DMS153 treated with DMSO at 0.1 percent for 48 hours (cell line): ENCODE data around the gene MPPED1.

Experiments used
- DNase-seq: peaks from one replicate; lab custom pipeline; 2025; ENCODE audit not compliant: unreplicated experiment; lab: John Stamatoyannopoulos, UW

The MPPED1 gene

GRCh38 chr22:43409800-43410199 lies 2.0 kb upstream of the MPPED1 start:
- DNase-seq = no peak

DNA sequence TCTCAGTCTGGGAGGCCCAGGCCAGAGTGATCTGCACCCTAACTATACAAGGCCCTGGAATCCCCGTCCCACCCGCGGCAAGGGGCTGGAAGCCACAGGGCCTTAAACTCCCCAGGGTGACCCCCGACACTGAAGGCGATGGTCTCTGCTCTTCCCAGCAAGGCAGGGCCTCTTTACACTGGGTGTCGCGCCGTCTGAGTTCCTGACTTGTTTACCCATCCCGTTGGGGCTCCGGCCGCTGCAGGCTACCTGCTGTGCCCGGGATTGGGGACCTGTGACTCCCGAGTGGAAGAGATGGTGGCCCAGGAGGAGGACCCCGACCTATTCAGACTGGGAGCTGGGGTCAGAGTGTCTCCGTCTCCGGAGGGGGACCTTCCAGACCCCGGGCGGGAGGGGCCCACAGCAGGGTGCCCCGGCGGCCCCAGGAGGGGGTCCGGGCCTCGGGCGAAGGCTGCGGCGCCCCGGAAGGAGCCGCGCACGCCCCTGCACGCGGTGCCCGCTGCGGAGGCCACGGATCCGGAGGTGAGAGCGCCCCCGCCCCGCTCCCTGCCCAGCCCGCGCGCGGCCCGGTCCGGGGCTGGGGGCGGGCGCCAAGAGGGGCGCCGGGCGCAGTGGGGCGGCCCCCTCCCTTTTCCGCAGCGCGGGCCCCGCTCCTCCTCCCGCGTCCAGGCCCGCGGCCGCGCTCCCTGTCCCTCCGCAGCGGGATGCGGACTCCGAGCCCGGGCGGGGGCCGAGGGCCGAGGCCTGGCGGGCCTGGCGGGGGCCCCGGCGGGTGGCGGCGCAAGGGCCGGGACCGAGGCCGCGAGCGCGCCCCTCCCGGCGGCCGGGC lies 560 bp upstream of the MPPED1 start:
- DNase-seq = no peak

- DNase-seq = peak; percentile 90
Observed at GRCh38 chr22:43412808-43413795, 1.3 kb downstream of the MPPED1 start.

DNA sequence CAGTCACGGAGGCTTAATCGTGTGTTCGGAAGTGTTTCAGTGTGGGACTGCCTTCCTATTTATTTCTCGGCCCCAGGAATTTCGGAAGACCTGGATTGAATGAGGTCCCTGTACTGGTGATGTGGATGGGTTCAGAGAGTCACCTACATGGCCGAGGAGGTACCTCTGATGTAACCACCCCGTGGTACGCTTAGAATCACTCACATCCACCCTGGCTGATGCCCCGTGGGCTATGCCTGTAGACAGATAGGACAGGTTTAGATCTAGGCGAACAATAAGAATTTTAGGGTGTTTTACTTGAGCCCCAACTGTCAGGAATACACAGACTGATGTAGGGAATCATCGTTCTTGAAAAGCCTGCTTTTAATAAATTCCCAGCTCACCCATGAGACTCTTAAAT lies 2.0 kb downstream of the MPPED1 start:
- DNase-seq = no peak

DNA sequence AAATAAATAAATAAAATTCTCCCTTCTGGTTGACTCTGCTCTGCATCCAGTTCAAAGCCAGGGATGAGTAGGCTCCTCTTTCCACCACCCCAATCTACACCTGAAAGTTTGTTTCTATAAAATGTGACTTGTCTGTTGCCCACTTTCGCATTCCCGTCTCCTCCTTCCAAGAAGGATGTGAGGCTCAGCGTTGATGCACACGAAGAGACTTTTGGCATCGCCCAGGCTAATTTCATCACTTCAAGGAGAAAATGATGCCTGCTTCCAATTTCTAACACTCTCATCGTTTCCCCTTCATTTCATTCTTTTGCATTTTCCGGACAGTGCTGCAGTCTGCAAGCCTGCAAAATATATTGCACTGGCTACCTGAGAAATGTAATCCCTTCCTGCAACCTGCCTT lies 3.9 kb downstream of the MPPED1 start:
- DNase-seq = no peak

DNA sequence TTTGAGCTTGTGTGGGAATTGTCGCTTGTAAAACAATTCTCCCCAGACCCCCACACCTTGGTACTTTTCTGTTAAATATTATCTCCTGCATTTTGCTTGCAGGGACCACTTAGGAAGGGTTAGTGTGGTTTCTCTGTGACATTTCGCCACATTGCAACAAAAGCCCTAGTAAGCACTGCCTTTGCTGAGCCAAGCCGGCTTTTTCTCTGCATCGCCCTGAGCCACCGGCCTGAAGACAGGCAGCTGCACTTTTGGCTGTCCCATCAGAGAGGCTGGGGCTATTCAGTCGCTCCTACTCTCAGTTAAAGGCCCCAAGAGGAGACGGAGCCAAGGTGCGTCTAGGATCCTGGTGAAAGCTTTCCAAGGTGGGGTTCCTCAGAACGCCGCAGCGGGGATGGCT lies 5.7 kb downstream of the MPPED1 start:
- no peak for DNase-seq

DNA sequence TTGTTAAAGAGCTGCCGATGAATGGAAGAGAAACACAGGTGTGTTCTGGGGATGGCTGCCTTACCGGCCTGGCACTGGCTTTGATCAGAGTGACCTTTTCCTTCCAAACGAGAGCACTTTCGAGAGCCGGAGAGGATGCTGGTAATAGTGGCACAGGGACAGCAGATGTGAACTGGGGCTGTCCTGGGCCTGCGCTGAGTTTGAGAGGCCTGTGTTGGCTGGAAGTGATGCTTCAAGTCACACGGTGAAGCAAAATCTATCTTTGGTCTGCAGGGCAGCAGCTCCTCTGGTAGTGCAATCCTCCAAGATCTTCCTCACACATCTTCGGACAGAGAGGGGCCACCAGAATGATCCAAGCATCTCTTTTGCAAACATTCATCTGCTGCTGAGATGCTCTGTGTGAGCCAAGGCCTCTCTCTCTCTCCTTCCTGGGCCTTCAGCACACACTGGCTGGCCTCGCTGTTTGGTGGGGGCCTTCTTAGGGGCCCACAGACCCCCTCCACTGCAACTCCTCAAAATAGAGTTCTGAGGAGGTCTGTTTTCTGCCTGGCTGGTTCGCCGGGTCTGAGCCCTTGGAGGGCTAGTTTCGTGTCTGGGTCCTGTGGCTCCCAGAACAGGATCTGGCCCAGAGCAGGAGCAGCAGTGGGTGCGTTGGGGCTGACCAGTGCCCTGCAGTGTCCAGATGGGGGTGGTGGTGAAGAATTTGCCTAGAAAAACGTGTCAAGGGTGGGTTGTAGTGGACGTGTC lies 6.4 kb downstream of the MPPED1 start:
- no peak for DNase-seq

DNA sequence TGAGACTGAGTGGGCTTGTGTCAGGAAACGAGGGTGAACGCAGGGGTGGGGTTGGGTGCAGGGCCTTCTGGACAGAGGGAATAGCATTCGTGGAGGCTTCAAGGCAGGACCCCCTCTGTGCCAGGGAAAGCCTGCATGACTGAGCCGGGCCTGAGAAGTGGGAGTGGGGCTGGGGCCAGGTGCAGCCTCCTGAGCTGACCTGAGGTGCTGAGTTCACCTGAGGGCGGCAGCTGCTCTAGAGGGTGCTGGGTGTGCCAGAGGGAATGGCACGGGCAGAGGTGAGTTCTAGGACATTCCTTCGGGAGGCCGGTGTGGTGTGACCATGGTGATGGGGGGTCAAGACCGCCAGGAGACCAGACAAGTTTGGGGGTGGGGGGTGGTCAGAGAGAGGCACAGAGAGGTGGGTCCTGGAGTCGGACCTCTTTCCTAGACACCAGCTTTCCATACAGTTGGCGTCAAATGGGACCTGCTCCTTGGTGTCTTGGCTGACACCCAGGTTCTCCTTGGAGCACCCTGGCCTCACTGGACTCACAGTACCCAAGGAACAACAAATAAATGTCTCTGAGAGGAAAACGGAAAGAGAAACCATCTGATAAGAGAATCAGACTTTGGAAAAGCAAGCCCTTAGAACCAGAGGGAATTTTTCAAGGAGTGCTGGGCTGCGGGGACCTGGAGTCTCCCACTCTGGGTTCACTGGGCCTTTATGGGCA lies 7.7 kb downstream of the MPPED1 start:
- DNase-seq = no peak

DNA sequence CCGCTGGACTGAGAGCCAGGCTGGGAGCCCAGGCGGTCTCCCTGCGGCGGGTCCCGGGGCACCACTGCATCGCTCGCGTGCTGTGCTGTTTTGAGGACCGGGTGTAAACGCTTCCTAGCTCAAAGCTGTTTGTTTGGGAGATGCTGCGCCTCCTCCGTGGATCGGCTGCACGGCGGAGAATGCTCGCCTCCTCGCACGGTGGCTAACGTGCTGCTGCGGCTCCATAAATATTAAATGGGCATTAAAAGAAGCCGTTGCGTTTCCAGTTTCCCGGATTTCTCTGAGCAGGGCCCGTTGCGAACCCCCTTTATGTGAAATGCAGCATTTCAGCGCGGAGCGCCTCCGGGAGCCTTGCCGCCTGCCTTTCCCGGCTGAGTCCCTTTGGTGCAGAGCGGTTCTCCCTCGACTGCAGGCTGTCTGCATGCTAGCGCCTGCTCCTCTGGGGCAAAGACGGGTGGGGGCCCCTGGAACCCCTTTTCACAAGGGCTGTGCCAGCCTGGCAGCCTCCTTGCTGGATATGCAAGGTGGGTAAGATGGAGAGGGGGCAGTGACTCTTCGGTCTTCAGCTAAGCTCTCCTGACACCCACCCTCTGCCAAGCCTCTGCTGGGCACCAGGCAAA lies 9.3 kb downstream of the MPPED1 start:
- DNase-seq = no peak

GRCh38 chr22:43421914-43422615 lies 10.3 kb downstream of the MPPED1 start:
- DNase-seq = no peak

GRCh38 chr22:43423046-43423445 lies 11.2 kb downstream of the MPPED1 start:
- no peak for DNase-seq

DNA sequence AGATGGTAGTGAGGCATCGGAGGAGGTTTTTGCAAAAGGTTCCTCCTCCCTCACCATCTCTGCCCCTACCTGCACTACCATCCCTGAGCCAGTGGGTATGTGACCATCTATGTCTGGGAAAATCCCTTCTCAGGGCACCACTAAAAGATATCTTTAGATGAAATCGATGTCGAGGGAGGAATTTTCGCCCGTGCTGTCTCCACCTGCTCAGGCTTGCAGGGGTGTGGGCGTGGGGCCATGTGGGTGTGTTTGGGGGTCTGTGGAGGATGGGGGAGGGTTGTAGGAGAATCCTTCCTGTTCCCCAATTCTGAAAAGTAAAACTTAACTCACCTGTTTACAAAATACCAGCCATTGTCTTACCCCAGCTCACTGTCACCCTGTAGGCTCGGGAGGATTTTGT lies 12.4 kb downstream of the MPPED1 start:
- no peak for DNase-seq

GRCh38 chr22:43424666-43425630 lies 13.1 kb downstream of the MPPED1 start:
- no peak for DNase-seq

GRCh38 chr22:43425976-43426785 lies 14.4 kb downstream of the MPPED1 start:
- DNase-seq = no peak

DNA sequence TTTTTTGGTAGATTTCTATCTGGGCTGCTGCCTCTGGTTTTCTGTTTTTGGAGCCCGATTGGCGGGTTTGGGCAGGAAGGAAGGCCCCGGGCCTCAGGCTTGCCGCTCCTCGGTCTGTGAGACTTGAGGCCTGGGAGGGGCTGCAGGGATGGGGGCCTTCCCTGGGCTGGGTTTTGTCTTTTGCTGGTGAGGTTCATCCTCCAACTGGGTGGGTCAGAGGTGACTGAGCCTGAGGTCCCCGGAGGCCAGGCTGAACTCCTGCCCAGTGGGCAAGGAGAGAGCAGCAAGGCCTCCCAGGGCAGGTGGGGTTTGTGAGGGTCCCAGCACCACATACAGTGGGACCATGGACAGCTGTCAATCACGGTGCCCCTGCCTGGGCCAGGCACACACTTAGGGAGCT lies 15.0 kb downstream of the MPPED1 start:
- DNase-seq = no peak

DNA sequence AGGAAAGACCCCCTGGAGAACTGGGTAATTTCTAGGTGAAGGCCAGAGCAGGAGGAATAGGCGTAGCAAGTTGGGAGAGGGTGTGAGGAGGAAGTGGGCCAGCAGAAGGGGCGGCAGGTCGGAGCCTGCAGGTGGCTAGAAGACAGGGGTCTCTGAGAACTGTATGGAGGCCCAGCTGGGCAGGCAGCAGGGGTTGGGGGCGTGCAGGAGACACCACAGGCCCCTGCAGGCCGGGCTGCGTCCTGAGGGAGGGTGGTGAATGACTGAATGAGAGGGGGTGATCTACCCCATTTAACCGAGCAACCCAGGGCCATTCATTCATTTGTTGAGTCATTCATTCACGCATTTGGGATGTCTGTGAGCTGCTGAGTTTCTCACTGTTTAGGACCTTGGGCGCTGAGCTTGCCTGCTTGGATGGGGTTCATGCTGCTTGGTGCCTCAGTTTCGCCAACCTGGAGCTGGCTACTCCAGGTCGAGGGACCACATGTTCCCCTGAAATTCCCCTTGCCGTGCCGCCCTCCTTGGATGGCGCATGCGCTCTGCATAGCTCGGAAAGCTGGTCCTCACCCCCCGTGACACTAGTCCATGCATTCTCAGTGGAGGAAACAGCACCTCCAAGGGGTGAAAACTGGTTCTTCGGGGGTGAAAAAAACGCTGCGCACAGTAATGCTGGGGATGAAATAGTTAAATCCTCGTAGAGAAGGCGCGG lies 15.6 kb downstream of the MPPED1 start:
- no peak for DNase-seq

DNA sequence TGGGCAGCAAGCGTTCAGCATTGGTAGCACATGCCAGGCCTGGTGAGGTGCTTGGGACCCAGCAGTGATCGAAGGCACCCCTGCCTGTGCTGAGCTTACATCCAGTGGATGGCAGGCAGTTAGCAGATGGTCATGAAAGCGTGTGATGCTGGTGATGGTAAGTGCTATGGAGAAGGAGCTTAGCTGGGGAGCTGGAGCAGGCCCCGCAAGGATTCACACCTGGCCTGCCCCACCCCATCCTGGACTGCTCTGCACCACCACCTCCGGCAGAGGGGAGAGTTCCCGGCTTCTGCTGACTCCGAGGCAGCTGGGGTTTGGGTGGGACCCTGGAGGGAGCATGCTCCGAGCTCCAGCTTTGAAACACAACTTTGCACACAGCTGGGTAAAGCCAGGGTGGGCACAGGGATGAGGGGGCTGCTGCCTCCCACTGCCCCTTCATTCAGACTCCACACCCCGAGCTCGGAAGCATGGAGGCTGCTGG lies 16.2 kb downstream of the MPPED1 start:
- DNase-seq = no peak
